Measurements from ENCODE around the gene IL4I1. TPM values are rescaled to one million over a fixed set of nuclear protein-coding genes. Genes with fewer than 3 reads are reported as not detected.

The IL4I1 gene
- total RNA-seq, 1 donor from 2014 or later = not detected

DNA sequence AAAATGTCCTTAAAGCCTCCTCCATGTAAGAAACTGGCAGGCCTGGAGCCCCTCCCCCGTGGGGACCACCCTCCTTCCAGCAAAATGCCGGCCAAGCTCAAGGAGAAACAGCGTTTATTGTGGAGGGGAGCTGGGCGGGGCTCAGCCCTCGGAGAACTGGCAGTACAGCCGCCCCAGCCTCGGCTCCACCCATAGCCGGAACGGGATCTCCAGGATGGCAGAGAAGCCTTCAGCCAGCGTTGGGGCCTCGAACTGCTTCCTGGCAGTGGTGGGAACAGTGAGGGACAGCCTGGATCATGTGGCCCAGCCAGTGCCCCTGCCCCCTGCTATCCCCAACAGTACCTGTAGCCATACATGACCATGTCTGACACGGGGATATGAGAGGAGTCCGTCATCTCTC lies 35.6 kb downstream of the IL4I1 start:
- H3K9me3 ChIP-seq (replicated peaks) = no peaks in the 10 kb centered on the region
- TF ChIP-seq, protein P1, sequence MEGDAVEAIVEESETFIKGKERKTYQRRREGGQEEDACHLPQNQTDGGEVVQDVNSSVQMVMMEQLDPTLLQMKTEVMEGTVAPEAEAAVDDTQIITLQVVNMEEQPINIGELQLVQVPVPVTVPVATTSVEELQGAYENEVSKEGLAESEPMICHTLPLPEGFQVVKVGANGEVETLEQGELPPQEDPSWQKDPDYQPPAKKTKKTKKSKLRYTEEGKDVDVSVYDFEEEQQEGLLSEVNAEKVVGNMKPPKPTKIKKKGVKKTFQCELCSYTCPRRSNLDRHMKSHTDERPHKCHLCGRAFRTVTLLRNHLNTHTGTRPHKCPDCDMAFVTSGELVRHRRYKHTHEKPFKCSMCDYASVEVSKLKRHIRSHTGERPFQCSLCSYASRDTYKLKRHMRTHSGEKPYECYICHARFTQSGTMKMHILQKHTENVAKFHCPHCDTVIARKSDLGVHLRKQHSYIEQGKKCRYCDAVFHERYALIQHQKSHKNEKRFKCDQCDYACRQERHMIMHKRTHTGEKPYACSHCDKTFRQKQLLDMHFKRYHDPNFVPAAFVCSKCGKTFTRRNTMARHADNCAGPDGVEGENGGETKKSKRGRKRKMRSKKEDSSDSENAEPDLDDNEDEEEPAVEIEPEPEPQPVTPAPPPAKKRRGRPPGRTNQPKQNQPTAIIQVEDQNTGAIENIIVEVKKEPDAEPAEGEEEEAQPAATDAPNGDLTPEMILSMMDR (IDR thresholded peaks at IDR 0.05; ENCODE audit: borderline replicate concordance) = no peak
- intact Hi-C loops (cut with micrococcal nuclease) = no loop called here
- H3K27ac ChIP-seq (replicated peaks) = peak overlapping the region; percentile 60
- H3K36me3 ChIP-seq = peaks cover 88% of the 10 kb centered on the region
- no peaks in the 10 kb centered on the region for H3K27me3 ChIP-seq (ENCODE audit: low read depth)
- peaks cover 39% of the 10 kb centered on the region for H3K4me1 ChIP-seq
- no peak overlapping the region for H3K4me3 ChIP-seq
- no peak for DNase-seq

DNA sequence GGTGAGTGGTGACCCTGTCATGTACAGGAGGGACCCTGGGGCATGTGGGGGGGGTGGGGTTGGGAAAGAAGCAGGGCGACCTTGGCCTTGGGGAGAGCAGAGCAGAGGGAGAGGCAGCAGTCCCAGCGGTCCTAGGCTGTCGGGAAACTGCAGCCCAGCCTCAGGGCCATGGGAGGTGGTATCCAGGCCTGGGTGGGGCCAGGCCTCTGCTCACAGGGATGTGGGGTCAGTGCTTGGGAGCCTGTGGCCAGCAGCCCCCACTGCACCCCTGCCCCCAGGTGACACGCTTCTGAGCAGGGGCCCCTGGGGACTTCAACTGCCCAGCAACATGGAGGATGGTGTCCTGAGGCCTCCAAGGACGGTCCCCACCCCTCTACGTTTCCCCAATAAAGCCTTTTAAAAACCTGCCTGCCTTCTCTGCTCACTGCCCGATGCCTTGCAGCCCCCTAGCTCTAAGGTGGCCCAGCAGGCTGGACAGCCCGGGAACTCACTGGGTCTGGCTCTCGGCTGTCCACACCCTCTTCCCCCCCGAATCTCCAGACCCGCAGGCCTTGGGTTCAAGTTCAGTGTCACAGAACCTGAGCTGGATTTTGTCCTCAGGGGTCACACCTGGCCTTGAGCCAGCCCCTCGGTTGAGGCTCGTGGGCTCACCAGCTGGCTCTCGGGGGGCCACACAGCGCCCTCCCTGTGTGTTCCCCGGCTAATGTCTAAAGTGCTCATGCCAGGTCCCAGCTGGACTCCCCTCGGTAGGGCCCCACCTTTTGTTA lies 36.2 kb downstream of the IL4I1 start:
- no peak for DNase-seq
- Histone ChIP-seq H3K27ac (replicated peaks) (peak overlapping the region; percentile 60), H3K27me3 (ENCODE audit: low read depth) (no peaks in the 10 kb centered on the region), H3K9me3 (replicated peaks) (no peaks in the 10 kb centered on the region), H3K36me3 (peaks cover 91% of the 10 kb centered on the region), H3K4me3 (no peak overlapping the region), H3K4me1 (peaks cover 35% of the 10 kb centered on the region)
- intact Hi-C loops (cut with micrococcal nuclease) = no loop called here
- TF ChIP-seq, protein P1 (IDR thresholded peaks at IDR 0.05; ENCODE audit: borderline replicate concordance) = no peak

DNA sequence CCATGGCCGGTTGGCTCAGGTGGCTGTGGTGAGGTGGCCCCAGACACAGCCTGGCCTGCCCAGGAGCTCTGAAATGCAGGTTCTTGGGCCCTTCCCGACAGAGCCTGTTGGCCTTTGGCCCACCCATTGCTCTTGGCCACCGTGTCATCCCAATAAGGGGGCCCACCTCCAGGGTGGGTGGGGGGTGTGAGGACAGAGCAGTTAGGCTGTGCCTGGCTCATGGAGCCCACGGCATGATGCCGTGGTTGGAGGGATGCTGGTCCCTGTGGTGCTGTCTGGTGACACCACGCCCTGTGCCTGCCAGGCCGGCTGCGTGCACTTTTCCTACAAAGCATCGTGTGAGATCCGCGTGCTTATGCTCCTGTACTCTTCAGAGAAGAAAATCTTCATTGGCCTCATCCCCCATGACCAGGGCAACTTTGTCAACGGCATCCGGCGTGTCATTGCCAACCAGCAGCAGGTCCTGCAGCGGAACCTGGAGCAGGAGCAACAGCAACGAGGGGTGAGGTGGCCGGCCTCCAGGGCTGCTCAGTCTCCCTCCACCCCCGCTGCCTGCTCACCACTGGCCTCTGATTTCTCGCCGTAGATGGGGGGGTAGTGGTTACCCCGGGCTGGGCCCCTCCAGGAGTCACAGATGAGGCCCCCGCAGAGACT lies 36.9 kb downstream of the IL4I1 start:
- Histone ChIP-seq H3K4me1 (peaks cover 33% of the 10 kb centered on the region), H3K36me3 (peaks cover 96% of the 10 kb centered on the region), H3K27ac (replicated peaks) (no peak overlapping the region), H3K4me3 (no peak overlapping the region), H3K27me3 (ENCODE audit: low read depth) (no peaks in the 10 kb centered on the region), H3K9me3 (replicated peaks) (no peaks in the 10 kb centered on the region)
- intact Hi-C loops (cut with micrococcal nuclease) = no loop called here
- no peak for DNase-seq
- TF ChIP-seq, protein P1 (IDR thresholded peaks at IDR 0.05; ENCODE audit: borderline replicate concordance) = no peak

DNA sequence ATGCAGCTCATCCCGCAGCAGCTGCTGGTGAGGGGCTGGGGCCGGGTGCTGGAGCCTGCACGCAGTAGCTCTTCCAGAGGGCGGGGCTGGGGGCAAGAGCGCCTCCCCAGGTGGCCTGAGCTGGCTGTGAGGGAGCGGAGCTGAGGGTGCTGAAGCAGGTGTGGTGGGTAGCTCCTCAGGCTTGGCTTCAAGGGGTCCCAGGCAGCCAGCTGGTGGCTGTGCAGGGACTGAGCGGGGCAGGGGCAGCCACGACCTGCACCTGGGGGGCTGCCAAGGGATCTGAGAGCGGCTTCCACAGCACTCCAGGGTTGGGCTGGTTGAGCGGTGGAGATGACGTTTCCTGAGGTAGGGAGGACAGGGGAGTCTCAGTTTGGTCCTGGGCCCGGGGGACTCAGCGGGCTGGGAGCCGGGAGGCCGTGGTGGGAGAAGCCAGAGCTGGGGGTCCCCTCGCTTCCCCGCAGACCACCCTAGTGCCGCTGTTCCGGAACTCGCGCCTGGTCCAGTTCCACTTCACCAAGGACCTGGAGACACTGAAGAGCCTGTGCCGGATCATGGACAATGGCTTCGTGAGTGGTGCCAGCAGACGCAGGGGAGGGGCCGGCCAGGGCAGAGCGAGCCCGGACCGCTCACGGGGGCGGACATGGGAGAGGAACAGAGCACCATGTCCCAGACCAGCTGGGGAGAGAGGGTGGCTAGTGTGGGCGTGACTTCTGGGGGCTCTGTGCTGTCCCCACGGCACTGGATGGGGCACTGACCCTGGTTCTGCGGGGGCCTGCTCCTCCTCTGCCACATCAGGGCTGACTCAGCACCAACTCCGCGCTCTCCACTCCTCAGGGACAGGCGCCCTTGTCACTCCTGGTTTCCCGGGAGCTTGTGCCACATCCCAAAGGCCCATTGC lies 38.4 kb downstream of the IL4I1 start:
- TF ChIP-seq, protein P1 (IDR thresholded peaks at IDR 0.05; ENCODE audit: borderline replicate concordance) = no peak
- Histone ChIP-seq H3K4me1 (peaks cover 27% of the 10 kb centered on the region), H3K27ac (replicated peaks) (no peak overlapping the region), H3K4me3 (no peak overlapping the region), H3K27me3 (ENCODE audit: low read depth) (no peaks in the 10 kb centered on the region), H3K36me3 (peaks cover 87% of the 10 kb centered on the region), H3K9me3 (replicated peaks) (no peaks in the 10 kb centered on the region)
- intact Hi-C loops (cut with micrococcal nuclease) = no loop called here
- no peak for DNase-seq

DNA sequence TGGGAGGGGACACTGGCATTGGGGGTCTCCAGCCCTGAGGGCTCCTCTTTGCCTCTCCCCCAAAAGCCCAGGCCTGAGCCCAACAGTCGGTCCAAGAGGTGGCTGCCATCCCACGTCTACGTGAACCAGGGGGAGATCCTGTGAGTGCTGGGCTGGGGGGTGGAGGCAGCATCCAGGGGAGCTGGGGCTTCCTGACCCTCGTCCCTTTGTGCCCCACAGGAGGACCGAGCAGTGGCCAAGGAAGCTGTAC lies 38.9 kb downstream of the IL4I1 start:
- no peaks in the 10 kb centered on the region for H3K9me3 ChIP-seq (replicated peaks)
- no peaks in the 10 kb centered on the region for H3K27me3 ChIP-seq (ENCODE audit: low read depth)
- peaks cover 83% of the 10 kb centered on the region for H3K36me3 ChIP-seq
- peaks cover 32% of the 10 kb centered on the region for H3K4me1 ChIP-seq
- H3K4me3 ChIP-seq = no peak overlapping the region
- DNase-seq = no peak
- TF ChIP-seq, protein P1 (IDR thresholded peaks at IDR 0.05; ENCODE audit: borderline replicate concordance) = no peak
- H3K27ac ChIP-seq (replicated peaks) = no peak overlapping the region
- intact Hi-C loops (cut with micrococcal nuclease) = no loop called here

Data from left ventricle myocardium inferior (tissue), 1 donor.